IPS-18c (cell line): ENCODE data around the gene KRTAP10-4.
"Not testable (repeated sequence)": the region's sequence is repeated elsewhere in the genome, so short reads cannot be mapped to it uniquely, and the experiment has no call there.

Experiments used
- H3K4me3 ChIP-seq: 2 replicates; pipeline ENCODE4 v1.7.0; 2013; ENCODE audit warnings: low read depth, mild to moderate bottlenecking, low read length, moderate library complexity; ENCODE audit not compliant: insufficient read depth
- H3K9me3 ChIP-seq: one replicate; pipeline ENCODE4 v1.6.1; 2013; ENCODE audit warnings: mild to moderate bottlenecking, low read length, moderate library complexity; ENCODE audit not compliant: control insufficient read depth, insufficient read depth

KRTAP10-4 gene

DNA sequence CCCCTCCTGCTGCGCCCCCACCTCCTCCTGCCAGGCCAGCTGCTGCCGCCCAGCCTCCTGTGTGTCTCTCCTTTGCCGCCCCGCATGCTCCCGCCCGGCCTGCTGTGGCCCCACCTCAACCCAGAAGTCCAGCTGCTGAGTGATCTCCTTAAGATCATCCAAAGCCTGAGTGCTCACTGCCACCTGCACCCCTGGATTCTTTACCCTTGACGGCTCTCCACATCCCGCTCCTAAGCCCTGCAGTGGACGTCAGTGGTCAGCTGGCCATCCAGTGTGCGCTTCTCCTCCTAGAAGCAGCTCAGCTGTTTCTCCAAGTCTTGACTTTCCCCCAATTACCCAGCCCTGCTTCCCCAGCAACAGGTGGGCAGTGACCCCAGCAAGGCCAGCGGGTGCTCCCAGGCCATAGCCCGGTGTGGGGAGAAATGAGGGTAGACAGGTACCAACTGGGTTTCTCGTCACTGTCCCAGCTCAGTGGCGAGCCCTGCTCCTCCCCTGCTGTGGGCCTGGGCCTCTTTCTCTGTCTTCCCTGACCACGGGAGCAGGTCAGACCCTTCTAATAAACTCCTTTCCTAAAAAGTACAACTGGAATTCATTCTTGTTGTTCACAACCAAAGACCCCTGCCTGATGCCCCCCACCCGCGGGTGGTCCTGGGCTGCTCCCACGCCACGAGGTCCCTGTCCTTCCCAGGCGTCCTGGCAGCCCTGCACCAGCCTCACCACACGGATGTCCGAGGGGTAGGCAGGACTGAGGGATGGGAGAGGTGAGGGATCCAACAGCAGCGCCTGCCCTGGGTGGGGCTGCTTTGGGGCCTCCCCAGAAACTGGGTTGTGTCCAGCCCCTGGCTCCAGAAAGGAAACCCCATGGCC lies 28.3 kb downstream of the KRTAP10-4 start:
- Histone ChIP-seq H3K4me3 (no peak overlapping the region), H3K9me3 (no peaks in the 10 kb centered on the region)

DNA sequence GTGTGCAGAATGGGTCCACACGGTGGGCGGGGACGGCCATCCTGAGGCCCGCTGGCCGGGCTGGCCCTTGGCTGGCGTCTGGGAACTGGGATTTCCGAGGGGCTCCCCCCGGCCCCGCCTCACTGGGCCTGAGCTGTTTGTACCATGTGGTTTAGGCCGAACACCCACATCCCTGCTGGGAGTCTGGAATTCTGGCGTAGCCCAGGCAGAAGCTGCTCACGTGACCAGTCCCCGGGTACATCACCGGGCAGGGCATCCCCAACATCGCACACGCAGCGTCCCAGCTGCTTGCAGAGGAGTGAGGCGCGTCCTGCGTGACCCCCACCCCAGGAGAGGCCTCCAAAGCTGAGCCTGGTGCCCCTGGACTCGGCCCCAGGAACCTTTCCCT lies 28.9 kb downstream of the KRTAP10-4 start:
- Histone ChIP-seq H3K9me3 (no peaks in the 10 kb centered on the region), H3K4me3 (no peak overlapping the region)

DNA sequence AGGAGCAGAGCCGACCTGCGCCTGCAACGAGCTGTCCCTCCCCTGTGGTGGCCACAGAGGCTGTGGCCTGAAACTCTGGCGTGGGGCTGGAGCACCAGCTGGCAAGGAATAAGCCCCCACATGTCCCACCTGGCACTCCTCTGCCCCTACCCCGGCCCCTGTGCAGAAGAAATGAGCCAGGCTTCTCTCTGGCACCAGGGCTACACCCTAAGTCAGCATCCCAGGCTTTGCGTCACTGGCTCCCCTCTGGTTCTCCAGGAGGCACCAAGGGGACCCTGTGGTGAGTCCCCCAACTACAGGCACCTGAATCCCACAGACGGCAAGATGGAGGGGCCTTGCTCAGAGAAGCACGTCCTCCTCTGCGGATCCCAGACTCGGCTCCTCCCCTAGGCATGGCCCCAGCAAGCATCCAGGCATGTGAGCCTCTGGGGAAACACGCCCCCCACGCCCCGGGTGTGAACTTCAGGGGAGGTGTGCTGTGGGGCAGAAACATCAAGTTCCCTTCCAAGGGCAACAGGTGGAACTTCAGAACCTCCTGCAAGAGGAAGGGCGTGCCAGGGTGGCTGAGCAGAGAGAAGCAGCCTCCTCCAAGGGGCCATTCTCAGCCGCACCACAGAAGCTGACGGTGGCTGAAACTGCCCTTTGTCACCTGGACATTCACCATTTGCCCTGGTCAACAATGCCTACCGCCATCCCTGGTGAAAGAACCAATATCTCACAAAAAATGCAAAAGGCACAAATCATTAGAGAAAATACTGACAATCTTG lies 29.8 kb downstream of the KRTAP10-4 start:
- Histone ChIP-seq H3K4me3 (no peak overlapping the region), H3K9me3 (no peaks in the 10 kb centered on the region)

DNA sequence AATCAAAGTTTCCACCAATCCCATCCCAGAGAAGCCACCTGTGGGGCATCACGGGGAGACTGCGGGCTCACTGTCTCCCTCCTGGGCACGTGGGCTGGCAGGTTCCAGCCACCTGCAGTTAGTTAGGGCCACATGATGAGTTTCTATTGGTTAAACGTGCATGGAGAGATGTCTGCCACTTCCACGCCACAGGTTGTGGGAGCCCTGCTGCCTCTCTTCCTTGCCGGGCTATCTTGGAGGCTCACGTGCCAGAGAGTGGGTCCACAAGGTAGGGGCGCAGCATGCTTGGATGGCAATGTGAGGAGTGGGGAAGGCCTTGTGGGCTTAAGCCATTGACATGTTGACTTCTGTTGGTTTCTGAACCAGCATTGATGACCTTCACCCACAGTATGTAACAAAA lies 30.4 kb downstream of the KRTAP10-4 start:
- H3K4me3 ChIP-seq, result no peak overlapping the region
- no peaks in the 10 kb centered on the region for H3K9me3 ChIP-seq

DNA sequence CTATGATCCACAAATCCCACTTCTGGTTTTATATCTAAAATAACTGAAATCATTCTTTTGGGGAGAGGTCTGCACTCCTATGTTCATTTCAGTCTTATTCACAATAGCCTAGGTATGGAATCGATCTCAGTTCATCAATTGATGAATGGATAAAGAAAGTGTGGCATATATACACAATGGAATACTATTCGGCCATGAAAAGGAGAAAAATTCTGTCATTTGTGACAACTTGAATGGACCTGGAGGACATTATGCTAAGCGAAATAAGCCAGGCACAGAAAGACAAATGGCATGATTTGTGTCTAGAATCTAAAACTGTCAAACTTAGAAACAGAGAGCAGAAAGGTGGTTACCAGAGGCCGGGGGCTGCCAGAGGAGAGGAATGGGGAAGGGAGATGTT lies 33.0 kb downstream of the KRTAP10-4 start:
- Histone ChIP-seq H3K4me3 (no peak overlapping the region), H3K9me3 (peaks cover 6% of the 10 kb centered on the region)

DNA sequence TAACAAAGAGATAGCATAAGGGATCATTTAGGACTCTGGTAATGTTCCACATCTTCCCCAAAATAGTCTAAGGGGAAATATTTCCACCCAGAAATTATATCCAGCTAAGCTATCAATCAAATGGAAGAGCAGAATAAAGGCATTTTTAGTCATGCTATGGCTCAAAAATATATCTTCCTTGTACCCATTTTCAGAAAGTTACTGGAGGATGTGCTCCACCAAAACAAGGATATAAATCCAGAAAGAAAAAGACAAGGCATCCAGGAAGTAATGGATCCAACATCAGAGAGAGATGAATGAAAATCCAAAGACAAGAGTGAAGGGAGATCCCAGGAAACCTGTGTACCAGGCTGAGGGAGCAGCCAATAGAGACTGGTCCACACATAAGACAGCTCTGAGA lies 35.7 kb downstream of the KRTAP10-4 start:
- no peak overlapping the region for H3K4me3 ChIP-seq
- H3K9me3 ChIP-seq, result peaks cover 6% of the 10 kb centered on the region

DNA sequence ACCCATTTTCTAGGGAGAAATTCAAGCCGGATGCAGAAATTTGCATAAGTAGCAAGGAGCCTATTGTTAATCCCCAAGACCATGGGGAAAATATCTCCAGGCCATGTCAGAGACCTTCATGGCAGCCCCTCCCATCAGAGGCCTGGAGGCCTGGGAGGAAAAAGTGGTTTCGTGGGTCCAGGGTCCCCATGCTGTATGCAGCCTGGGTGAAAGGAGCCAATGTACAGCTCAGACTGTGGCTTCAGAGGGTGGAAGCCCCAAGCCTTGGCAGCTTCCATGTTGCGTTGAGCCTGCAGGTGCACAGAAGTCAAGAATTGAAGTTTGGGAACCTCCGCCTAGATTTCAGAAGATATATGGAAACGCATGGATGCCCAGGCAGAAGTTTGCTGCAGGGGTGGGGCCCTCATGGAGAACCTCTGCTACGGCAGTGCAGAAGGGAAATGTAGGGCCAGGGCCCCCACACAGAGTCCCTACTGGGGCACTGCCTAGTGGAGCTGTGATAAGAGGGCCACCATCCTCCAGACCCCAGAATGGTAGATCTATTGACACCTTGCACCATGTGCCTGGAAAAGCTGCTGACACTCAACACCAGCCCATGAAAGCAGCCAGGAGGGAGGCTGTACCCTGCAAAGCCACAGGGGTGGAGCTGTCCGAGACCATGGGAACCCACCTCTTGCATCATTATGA lies 36.8 kb downstream of the KRTAP10-4 start:
- H3K9me3 ChIP-seq, H3K4me3 ChIP-seq: not testable (repeated sequence)

DNA sequence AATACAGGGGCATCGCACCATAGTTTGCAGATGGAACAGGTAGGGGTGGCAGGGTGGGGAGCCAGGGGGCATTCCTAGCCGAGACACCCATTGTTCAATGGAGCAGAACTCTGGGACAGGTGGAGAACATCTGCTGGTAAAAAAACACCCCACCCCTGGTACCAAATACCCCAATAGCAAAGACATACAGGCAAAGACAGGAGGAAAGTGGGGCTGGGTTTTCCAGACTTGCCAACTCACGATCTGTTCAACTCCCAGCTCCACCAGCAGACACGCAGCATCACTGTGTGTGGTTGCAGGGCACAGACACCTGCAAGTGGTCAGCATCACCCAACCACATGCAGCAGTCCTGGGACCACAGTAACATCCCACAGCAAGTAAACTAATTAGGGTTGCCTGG lies 38.0 kb downstream of the KRTAP10-4 start:
- no peak overlapping the region for H3K4me3 ChIP-seq
- peaks cover 6% of the 10 kb centered on the region for H3K9me3 ChIP-seq

DNA sequence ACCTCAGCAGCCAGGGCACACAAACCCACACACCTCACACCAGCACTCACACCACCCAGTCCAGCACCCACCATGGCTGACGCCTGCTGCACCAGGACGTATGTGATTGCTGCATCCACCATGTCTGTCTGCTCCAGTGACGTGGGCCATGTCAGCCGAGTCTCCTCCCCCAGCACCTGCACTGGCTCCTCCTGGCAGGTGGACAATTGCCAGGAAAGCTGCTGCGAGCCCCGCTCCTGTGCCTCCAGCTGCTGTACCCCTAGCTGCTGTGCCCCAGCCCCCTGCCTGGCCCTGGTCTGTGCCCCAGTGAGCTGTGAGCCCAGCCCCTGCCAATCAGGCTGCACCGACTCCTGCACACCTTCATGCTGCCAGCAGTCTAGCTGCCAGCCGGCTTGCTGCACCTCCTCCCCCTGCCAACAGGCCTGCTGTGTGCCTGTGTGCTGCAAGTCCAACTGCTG lies 38.5 kb downstream of the KRTAP10-4 start, which contains the start of gene KRTAP10-8:
TSS of gene KRTAP10-8 (plus strand) at position 51 of the 458 bp plus-strand sequence. CDS start at position 73, 22 bp downstream.
- no peak within 1 kb of the TSS for H3K4me3 ChIP-seq
- peaks cover 6% of the 10 kb centered on the region for H3K9me3 ChIP-seq

DNA sequence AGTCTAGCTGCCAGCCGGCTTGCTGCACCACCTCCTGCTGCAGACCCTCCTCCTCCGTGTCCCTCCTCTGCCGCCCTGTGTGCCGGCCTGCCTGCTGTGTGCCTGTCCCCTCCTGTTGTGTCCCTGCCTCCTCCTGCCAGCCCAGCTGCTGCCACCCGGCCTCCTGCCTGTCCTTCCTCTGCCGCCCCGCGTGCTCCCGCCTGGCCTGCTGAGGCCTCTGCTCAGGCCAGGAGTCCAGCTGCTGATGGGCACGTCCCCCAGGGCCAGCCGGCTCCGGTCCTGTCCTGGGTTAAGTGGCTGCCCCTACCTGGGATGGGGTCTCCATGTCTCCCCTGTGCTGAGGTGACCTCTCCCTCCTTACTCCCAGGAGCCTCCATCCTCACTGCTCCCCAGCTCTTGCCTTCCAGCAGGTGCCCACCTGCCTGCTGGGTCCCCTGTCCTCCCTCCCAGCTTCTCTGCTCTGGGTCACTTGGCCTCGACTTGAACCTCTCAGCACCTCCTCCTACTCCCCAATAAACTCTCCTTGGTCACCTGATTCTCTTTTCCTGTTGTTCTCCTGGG lies 39.2 kb downstream of the KRTAP10-4 start:
- H3K9me3 ChIP-seq, result peaks cover 6% of the 10 kb centered on the region
- H3K4me3 ChIP-seq, result no peak overlapping the region

DNA sequence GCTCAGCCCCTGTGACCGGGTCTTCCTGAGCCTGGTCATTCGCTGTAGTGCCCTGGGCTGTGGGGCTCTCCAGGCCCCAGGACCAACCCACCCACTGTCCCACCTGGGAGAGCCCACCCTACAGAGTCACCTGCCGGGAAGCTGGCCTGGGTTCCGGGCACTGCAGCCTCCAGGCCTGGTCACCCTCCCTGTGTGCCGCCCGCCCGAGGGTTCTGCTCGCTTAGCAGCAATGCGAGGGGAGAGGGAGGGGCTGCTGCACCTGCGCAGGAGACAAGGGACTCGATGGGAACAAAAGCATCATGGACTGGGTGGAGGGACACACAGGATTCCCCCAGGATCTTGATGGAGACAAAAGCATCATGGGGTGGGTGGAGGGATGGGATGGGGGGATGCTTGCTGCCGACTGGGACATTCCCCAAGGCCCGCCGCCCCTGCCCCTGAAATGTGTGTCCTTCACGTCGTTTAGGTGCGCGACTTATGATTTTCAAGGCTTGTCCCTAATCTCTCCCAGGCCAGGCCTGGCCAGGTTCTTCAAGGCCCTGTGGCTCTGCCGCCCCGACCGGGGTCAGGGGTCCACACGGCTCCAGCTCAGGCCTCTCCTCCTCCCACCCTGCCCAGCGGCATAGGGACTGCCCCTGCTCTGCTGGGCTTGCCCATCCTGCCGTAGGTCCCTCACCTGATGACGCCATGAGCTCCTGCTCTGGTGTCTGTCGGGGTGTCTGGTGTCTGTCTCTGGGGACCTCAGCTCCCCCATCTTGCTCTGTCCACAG lies 40.0 kb downstream of the KRTAP10-4 start:
- peaks cover 6% of the 10 kb centered on the region for H3K9me3 ChIP-seq
- H3K4me3 ChIP-seq, result no peak overlapping the region

DNA sequence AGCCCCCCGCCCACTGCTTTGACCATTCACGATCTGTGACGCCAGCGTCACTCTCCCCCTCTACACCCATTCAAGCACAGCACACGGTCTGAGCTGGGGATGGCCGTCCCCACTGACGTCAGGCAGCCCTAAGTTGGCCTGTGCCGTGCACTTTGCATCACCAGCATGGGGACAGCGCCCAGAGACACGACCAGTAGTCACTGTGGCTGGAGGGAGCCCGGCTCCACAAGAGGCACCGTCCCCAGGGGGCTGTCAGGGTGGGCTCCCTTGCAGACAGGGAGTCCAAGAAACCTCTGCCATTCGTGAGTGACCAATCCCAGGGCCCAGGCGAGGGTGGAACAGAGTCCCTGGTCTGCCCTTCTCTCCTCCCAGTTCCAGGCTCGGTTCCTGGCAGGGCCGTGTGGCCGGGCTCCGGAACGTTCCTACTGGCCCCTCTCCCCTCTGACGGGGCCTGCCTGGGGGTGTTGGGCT lies 40.7 kb downstream of the KRTAP10-4 start:
- Histone ChIP-seq H3K4me3 (no peak overlapping the region), H3K9me3 (peaks cover 6% of the 10 kb centered on the region)

DNA sequence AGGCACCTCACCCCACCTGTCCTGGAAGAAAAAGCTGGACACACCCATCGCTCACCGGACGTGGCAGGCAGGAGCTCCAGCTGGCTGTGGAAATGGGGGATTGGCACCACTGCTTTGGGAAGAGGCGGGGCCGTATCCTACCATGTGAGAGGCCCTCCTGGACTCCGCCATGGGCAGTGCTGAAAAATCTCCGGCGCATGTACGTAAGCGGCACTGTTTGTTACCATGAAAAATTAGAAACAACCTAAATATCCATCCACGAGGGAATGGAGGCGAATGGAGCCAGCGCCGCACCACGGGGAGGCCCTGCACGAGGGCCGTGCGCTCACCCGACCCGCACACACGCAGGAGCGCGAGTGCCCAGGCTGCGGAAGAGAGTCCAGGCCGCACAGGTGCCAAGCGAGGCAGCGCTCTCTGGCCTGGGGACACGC lies 41.4 kb downstream of the KRTAP10-4 start:
- H3K4me3 ChIP-seq, result no peak overlapping the region
- peaks cover 6% of the 10 kb centered on the region for H3K9me3 ChIP-seq

DNA sequence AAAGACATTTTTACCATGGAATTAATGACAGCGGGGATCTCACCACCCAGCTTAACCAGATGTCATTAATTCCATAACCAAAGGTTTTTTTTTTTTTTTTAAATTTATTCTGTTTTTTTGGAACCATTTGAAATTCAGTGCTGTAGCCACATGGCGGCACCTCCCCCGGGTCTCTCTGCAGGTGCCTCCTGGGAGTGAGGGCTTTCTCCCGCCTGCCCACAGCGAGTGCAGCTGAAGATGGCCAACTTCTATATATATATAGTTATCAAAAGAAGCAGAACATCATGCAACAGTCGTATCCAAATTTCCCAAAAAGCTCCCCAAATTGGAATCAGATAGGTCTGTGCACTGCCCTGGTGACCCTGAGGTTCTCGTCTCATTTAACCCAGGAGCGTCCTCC lies 41.9 kb downstream of the KRTAP10-4 start:
- H3K4me3 ChIP-seq, result no peak overlapping the region
- peaks cover 5% of the 10 kb centered on the region for H3K9me3 ChIP-seq

DNA sequence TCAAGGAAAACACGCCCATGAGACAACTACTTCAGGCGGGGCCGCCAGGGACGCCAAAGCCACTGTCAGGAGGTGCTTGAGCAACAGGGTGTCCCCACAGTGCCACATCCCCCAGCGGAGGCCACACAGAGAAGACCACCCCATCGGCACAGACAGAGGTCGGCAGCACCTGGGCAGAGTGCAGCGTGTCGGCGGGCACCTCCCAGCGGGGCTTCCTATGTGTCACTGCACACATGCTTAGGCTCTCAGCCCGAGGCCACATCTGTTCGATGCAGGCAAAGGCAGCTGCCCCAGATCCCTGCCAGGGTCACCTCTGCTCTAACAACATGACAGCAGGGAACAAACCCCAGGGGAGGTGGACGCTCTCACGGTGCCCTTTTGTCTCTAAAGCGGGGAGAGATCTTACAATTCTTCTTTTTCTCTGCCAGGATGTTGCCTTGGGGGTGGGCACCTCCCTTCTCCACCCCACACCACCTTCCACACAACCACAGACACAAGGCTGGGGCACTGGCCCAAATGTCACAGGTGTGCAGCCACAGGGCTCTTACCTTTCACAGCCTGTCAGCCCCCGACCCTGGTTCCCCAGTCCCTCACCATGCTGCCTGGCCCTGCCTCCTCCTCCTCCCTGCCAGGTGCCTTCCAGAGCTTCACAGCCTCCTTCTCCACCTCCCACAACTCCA lies 42.5 kb downstream of the KRTAP10-4 start:
- H3K9me3 ChIP-seq, result no peaks in the 10 kb centered on the region

DNA sequence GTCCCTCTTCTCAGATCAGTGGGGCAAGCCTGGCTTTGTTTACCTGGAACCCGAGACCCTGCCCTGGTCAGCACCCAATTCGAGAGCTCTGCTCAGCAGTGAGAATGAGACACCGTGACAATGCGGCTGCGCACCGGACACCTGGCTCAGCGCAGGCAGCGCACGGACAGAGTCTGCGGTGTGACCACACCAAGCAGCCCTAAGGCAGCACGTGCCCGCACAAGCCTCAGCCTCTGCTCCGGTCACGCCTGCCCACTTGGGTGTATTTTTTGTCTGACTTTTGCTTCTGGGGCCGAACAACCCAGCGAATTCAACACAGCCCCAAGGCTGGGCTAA lies 43.0 kb downstream of the KRTAP10-4 start:
- no peaks in the 10 kb centered on the region for H3K9me3 ChIP-seq

More for the DNA sequence above, 42.5 kb downstream of the KRTAP10-4 start:
- no peak overlapping the region for H3K4me3 ChIP-seq

More for the DNA sequence above, 43.0 kb downstream of the KRTAP10-4 start:
- no peak overlapping the region for H3K4me3 ChIP-seq
